ENCODE data around the gene NCEH1.

Gene NCEH1

GRCh38 chr3:172649987-172650386 is 60.9 kb downstream of the NCEH1 start:
- Histone ChIP-seq H3K36me3 (ENCODE audit: insufficient read depth, low read length) (no peaks in the 10 kb centered on the region), H4K20me1 (ENCODE audit: insufficient read depth, low read length) (no peaks in the 10 kb centered on the region), H3K79me2 (ENCODE audit: insufficient read depth, low read length) (no peaks in the 10 kb centered on the region), H3K27me3 (ENCODE audit: insufficient read depth, low read length, poor library complexity) (no peaks in the 10 kb centered on the region), H3K4me3 (ENCODE audit: low read depth in 1 of 2, low read length in 2 of 2) (no peak overlapping the region), H3K4me1 (ENCODE audit: insufficient read depth, low read length) (no peaks in the 10 kb centered on the region), H3K4me2 (ENCODE audit: insufficient read depth, low read length) (no peak overlapping the region), H3K9me3 (ENCODE audit: insufficient read depth, low read length, severe bottlenecking) (no peaks in the 10 kb centered on the region), H3K9ac (ENCODE audit: low read depth, low read length) (no peak overlapping the region), H3K27ac (ENCODE audit: low read length) (no peak overlapping the region), H2AFZ (ENCODE audit: low read depth, low read length) (no peak overlapping the region)
- DNase-seq (no peak), ATAC-seq (ENCODE audit: insufficient read depth, low read depth) (no peak)
- TF ChIP-seq EZH2 (IDR thresholded peaks at IDR 0.05; ENCODE audit: borderline replicate concordance, low read depth, low read length, severe bottlenecking) (no peak), CTCF (IDR thresholded peaks at IDR 0.05; ENCODE audit: borderline replicate concordance, extremely low read depth, low read length, poor library complexity, severe bottlenecking) (no peak)

GRCh38 chr3:172648747-172649146 is 62.1 kb downstream of the NCEH1 start:
- no peaks in the 10 kb centered on the region for H3K36me3 ChIP-seq (ENCODE audit: insufficient read depth, low read length)
- no peaks in the 10 kb centered on the region for H3K27me3 ChIP-seq (ENCODE audit: insufficient read depth, low read length, poor library complexity)
- TF ChIP-seq CTCF (IDR thresholded peaks at IDR 0.05; ENCODE audit: borderline replicate concordance, extremely low read depth, low read length, poor library complexity, severe bottlenecking) (no peak), EZH2 (IDR thresholded peaks at IDR 0.05; ENCODE audit: borderline replicate concordance, low read depth, low read length, severe bottlenecking) (no peak)
- no peaks in the 10 kb centered on the region for H3K79me2 ChIP-seq (ENCODE audit: insufficient read depth, low read length)
- H3K4me3 ChIP-seq (ENCODE audit: low read depth in 1 of 2, low read length in 2 of 2) = no peak overlapping the region
- ATAC-seq (ENCODE audit: insufficient read depth, low read depth) (no peak), DNase-seq (no peak)
- H4K20me1 ChIP-seq (ENCODE audit: insufficient read depth, low read length) = no peaks in the 10 kb centered on the region
- H3K9me3 ChIP-seq (ENCODE audit: insufficient read depth, low read length, severe bottlenecking) = no peaks in the 10 kb centered on the region
- H3K4me1 ChIP-seq (ENCODE audit: insufficient read depth, low read length) = no peaks in the 10 kb centered on the region
- H3K27ac ChIP-seq (ENCODE audit: low read length) = no peak overlapping the region
- no peak overlapping the region for H3K9ac ChIP-seq (ENCODE audit: low read depth, low read length)
- no peak overlapping the region for H3K4me2 ChIP-seq (ENCODE audit: insufficient read depth, low read length)
- H2AFZ ChIP-seq (ENCODE audit: low read depth, low read length) = no peak overlapping the region

GRCh38 chr3:172647823-172648222 is 63.0 kb downstream of the NCEH1 start:
- DNase-seq (no peak), ATAC-seq (ENCODE audit: insufficient read depth, low read depth) (no peak)
- no peak overlapping the region for H3K4me2 ChIP-seq (ENCODE audit: insufficient read depth, low read length)
- H3K27me3 ChIP-seq (ENCODE audit: insufficient read depth, low read length, poor library complexity) = no peaks in the 10 kb centered on the region
- no peak overlapping the region for H3K9ac ChIP-seq (ENCODE audit: low read depth, low read length)
- no peaks in the 10 kb centered on the region for H3K79me2 ChIP-seq (ENCODE audit: insufficient read depth, low read length)
- no peaks in the 10 kb centered on the region for H4K20me1 ChIP-seq (ENCODE audit: insufficient read depth, low read length)
- no peaks in the 10 kb centered on the region for H3K36me3 ChIP-seq (ENCODE audit: insufficient read depth, low read length)
- H3K4me3 ChIP-seq (ENCODE audit: low read depth in 1 of 2, low read length in 2 of 2) = no peak overlapping the region
- no peak overlapping the region for H3K27ac ChIP-seq (ENCODE audit: low read length)
- H3K9me3 ChIP-seq (ENCODE audit: insufficient read depth, low read length, severe bottlenecking) = no peaks in the 10 kb centered on the region
- TF ChIP-seq CTCF (IDR thresholded peaks at IDR 0.05; ENCODE audit: borderline replicate concordance, extremely low read depth, low read length, poor library complexity, severe bottlenecking) = no peak
- no peak for TF ChIP-seq EZH2 (IDR thresholded peaks at IDR 0.05; ENCODE audit: borderline replicate concordance, low read depth, low read length, severe bottlenecking)
- H2AFZ ChIP-seq (ENCODE audit: low read depth, low read length) = no peak overlapping the region
- H3K4me1 ChIP-seq (ENCODE audit: insufficient read depth, low read length) = no peaks in the 10 kb centered on the region

- no peaks in the 10 kb centered on the region for H3K4me1 ChIP-seq (ENCODE audit: insufficient read depth, low read length)
- no peak overlapping the region for H3K9ac ChIP-seq (ENCODE audit: low read depth, low read length)
- H4K20me1 ChIP-seq (ENCODE audit: insufficient read depth, low read length) = no peaks in the 10 kb centered on the region
- no peaks in the 10 kb centered on the region for H3K36me3 ChIP-seq (ENCODE audit: insufficient read depth, low read length)
- no peak overlapping the region for H3K4me3 ChIP-seq (ENCODE audit: low read depth in 1 of 2, low read length in 2 of 2)
- no peaks in the 10 kb centered on the region for H3K27me3 ChIP-seq (ENCODE audit: insufficient read depth, low read length, poor library complexity)
- TF ChIP-seq EZH2 (IDR thresholded peaks at IDR 0.05; ENCODE audit: borderline replicate concordance, low read depth, low read length, severe bottlenecking) (no peak), CTCF (IDR thresholded peaks at IDR 0.05; ENCODE audit: borderline replicate concordance, extremely low read depth, low read length, poor library complexity, severe bottlenecking) (no peak)
- no peak overlapping the region for H2AFZ ChIP-seq (ENCODE audit: low read depth, low read length)
- H3K9me3 ChIP-seq (ENCODE audit: insufficient read depth, low read length, severe bottlenecking) = no peaks in the 10 kb centered on the region
- no peak for ATAC-seq (ENCODE audit: insufficient read depth, low read depth)
- H3K4me2 ChIP-seq (ENCODE audit: insufficient read depth, low read length) = no peak overlapping the region
- H3K79me2 ChIP-seq (ENCODE audit: insufficient read depth, low read length) = no peaks in the 10 kb centered on the region
- DNase-seq = no peak
- H3K27ac ChIP-seq (ENCODE audit: low read length) = no peak overlapping the region
These were observed 63.8 kb downstream of the NCEH1 start for GRCh38 chr3:172647080-172647479.

All from DND-41 (cell line).